Measurements from ENCODE around the gene ALDH3B2. TPM values are rescaled to one million over a fixed set of nuclear protein-coding genes. Genes with fewer than 3 reads are reported as not detected.

Gene ALDH3B2
- total RNA-seq, 3 donors from 2014 or later, result 0.29 to 0.48 TPM; not detected in 1

DNA sequence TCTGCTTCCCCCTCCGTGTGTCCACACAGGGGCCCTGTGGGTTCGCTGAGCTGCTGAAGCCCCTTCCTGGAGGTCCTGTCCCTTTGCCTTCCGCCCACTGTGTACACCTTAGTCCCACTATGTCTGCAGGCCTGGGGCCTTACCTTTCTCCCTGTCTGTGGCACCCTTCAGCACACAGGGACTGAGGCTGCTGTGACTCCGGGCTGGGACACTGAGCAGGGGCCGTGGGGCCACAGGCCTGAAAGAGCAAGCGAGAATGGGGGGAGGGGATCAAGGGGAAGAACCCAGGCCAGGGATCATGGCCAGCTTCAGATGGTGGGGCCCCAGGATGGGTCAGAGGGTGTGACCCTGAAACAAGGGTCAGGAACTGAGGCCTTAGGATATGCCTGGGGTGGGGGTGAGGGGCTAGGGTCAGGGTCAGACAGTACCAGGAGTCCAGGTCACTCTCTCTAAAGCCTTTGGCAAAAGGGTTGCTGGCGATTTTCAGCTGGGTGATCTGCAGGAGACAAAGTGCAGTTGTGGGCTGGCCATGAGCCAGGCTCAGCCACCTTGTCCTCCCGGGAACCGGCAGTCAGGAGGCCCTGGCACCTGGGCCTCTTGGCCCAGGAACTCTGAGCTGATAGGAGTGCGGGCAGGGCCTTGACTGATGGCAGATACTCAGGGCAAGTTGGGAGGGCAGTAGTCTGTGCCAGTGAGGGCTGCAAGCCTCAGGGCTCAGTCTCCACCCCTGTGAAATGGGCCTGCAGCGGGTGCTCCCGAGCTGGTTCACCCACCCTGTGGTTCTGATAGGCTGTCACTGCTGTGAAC is 42.0 kb downstream of the ALDH3B2 start:
- TF ChIP-seq, protein P1, sequence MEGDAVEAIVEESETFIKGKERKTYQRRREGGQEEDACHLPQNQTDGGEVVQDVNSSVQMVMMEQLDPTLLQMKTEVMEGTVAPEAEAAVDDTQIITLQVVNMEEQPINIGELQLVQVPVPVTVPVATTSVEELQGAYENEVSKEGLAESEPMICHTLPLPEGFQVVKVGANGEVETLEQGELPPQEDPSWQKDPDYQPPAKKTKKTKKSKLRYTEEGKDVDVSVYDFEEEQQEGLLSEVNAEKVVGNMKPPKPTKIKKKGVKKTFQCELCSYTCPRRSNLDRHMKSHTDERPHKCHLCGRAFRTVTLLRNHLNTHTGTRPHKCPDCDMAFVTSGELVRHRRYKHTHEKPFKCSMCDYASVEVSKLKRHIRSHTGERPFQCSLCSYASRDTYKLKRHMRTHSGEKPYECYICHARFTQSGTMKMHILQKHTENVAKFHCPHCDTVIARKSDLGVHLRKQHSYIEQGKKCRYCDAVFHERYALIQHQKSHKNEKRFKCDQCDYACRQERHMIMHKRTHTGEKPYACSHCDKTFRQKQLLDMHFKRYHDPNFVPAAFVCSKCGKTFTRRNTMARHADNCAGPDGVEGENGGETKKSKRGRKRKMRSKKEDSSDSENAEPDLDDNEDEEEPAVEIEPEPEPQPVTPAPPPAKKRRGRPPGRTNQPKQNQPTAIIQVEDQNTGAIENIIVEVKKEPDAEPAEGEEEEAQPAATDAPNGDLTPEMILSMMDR (IDR thresholded peaks at IDR 0.05), result no peak
- H3K4me1 ChIP-seq (ENCODE audit: low read depth), result peaks cover 27% of the 10 kb centered on the region
- no peaks in the 10 kb centered on the region for H3K36me3 ChIP-seq (ENCODE audit: low read depth)
- no peaks in the 10 kb centered on the region for H3K9me3 ChIP-seq
- DNase-seq (peak; percentile 80 to 84 (median 83)), ATAC-seq (peak; percentile 13)
- intact Hi-C loops (cut with DNase I, micrococcal nuclease), result no loop called here
- H3K4me3 ChIP-seq, result no peak overlapping the region

DNA sequence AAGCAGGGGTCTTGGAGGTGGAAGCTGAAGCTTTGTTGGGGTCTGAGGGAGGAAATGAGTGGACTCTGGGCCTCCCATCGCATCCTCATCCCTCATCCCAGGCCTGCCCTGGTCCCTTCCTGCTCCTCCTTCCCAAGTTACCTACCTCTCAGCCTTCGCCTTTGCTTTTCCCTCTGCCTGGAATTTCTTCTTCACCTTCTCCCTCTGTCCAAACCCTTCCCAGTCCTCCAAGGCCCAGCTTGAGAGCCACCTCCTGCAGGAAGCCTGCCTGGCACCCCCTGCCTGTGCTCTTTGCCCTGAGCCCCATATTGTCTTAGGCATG is 42.6 kb downstream of the ALDH3B2 start:
- Histone ChIP-seq H3K4me3 (no peak overlapping the region), H3K9me3 (no peaks in the 10 kb centered on the region), H3K36me3 (ENCODE audit: low read depth) (no peaks in the 10 kb centered on the region), H3K4me1 (ENCODE audit: low read depth) (peaks cover 27% of the 10 kb centered on the region)
- TF ChIP-seq, protein P1 (IDR thresholded peaks at IDR 0.05), result no peak
- no peak for ATAC-seq
- DNase-seq, result no peak
- intact Hi-C loops (cut with DNase I, micrococcal nuclease), result no loop called here

DNA sequence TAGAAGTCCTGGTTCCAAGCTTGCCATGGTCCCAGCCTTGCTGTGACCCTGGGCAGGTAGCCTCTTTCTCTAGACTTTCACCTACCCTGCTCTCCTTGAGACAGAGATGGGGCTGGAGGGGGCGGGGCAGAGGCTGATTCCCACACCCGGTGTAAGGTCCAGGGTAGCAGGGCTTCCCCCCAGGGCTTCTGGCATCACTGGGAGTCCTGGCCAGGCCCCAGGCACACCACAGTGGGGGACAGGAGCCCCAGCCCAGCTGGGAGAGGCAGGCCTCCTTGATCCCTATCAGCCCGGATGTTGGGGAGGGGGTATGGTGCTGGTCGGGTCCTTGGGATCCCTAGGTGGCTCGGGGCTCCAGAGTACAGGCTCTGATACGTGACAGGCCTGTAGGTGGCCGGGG is 43.0 kb downstream of the ALDH3B2 start:
- intact Hi-C loops (cut with DNase I, micrococcal nuclease), result no loop called here
- Histone ChIP-seq H3K4me1 (ENCODE audit: low read depth) (peaks cover 27% of the 10 kb centered on the region), H3K9me3 (no peaks in the 10 kb centered on the region), H3K4me3 (no peak overlapping the region), H3K36me3 (ENCODE audit: low read depth) (no peaks in the 10 kb centered on the region)
- DNase-seq (peak; percentile 59 to 75 (median 74)), ATAC-seq (no peak)
- TF ChIP-seq, protein P1 (IDR thresholded peaks at IDR 0.05), result no peak

DNA sequence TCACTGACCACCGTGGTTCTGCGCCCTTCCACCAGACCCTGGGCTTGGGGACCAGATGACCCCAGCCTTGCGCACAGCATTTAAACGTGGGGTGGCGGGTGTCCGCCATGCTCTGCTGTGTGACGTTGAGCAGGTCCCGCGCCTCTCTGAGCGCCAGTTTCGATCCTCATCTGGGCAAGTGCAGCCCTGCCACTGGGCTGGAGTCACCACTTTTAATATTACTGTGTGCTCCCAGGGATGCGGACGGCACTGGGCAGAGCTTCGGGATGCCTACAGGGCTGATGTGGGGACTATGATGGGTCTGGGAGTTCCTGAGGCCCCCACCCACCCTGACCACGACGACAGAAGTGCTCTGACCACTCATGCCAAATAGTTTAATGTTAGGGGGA is 43.5 kb downstream of the ALDH3B2 start:
- no peak for ATAC-seq
- Histone ChIP-seq H3K4me1 (ENCODE audit: low read depth) (peaks cover 27% of the 10 kb centered on the region), H3K9me3 (no peaks in the 10 kb centered on the region), H3K36me3 (ENCODE audit: low read depth) (no peaks in the 10 kb centered on the region), H3K4me3 (peak overlapping the region; percentile 40)
- intact Hi-C loops (cut with DNase I, micrococcal nuclease), result no loop called here
- no peak for DNase-seq
- TF ChIP-seq, protein P1 (IDR thresholded peaks at IDR 0.05), result no peak

DNA sequence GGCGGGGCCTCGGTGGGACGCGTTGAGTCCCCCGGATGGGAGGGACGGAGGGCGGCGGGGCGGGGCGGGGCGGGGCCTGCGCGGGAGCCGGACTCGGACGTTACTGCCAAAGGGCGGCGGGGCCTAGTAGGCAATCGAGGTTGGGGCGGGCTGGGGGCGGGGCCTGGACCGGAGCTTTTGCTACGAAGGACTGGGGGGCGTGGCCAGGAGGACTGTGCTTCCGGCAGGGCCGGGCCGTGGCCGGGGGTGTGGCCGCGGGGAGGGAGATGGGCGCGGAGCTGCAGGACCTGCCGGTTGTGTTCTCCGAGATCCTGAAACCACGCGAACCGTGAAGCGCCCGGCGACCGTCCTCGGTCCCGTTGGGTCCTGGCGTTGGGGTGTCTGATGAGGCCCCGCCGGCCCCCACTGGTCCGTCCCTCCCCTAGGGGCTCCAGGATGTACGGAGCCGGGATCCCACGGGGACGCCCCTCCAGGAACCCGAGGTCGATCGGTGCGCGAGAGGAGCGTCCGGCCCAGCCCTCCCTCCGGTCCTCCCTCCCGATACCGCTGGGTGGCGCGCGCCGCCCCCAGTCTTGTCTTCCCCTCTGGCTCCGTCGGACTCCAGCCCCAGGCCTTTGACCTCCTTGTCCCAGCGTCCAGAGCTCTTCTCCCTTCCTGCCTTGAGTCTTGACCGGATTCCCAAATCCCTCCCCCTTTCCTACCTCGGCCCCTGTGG is 44.0 kb downstream of the ALDH3B2 start:
- Histone ChIP-seq H3K4me3 (peak overlapping the region; percentile 40), H3K36me3 (ENCODE audit: low read depth) (no peaks in the 10 kb centered on the region), H3K4me1 (ENCODE audit: low read depth) (peaks cover 27% of the 10 kb centered on the region), H3K9me3 (no peaks in the 10 kb centered on the region)
- peak; percentile 99 to 100 (median 100) for DNase-seq
- peak; percentile 82 for ATAC-seq
- TF ChIP-seq, protein P1 (IDR thresholded peaks at IDR 0.05), result peak; percentile 71
- intact Hi-C loops (cut with DNase I, micrococcal nuclease), result no loop called here

All from mucosa of descending colon (tissue), 3 donors.